Fibroblast of lung (primary cell): ENCODE data around the gene YTHDC1. TPM values are rescaled to one million over a fixed set of nuclear protein-coding genes. Genes with fewer than 3 reads are reported as not detected.

ENCODE experiments used
- DNase-seq, 2 donors: peaks; one replicate each; pipeline versions ENCODE4 v3.0.0 to v3.0.0-alpha.2; 2010; ENCODE audit warnings: low read depth in 2 of 2
- H2AFZ ChIP-seq: 2 replicates; pipeline ENCODE4 v1.5.1; 2012; ENCODE audit warnings: low read length, control low read depth, inconsistent platforms
- H3K27ac ChIP-seq: 2 replicates; pipeline ENCODE4 v1.5.1; 2011; ENCODE audit warnings: low read length, control low read depth; ENCODE audit not compliant: insufficient read depth
- H3K27me3 ChIP-seq: 2 replicates; pipeline ENCODE4 v1.5.1; 2011; ENCODE audit warnings: mild to moderate bottlenecking, low read length; ENCODE audit not compliant: control insufficient read depth, insufficient read depth
- H3K36me3 ChIP-seq: 2 replicates; pipeline ENCODE4 v1.5.1; 2011; ENCODE audit warnings: low read length; ENCODE audit not compliant: control insufficient read depth, insufficient read depth
- H3K4me1 ChIP-seq: 2 replicates; pipeline ENCODE4 v1.5.1; 2011; ENCODE audit warnings: low read length; ENCODE audit not compliant: control insufficient read depth, insufficient read depth; ENCODE audit errors: extremely low read depth
- H3K4me2 ChIP-seq: 2 replicates; pipeline ENCODE4 v1.5.1; 2011; ENCODE audit warnings: low read length, control low read depth; ENCODE audit not compliant: insufficient read depth; ENCODE audit errors: extremely low read depth
- H3K4me3 ChIP-seq, 4 experiments: fragments of 200-600 bp in 1 of 4; sonication (generic) in 1 of 4; replicated peaks in 1 of 4; 2 replicates each; pipeline ENCODE4 v1.5.1; 2011 to 2016; ENCODE audit warnings: low read length in 4 of 4, low read depth in 3 of 4, mild to moderate bottlenecking in 3 of 4, control low read depth in 2 of 4, inconsistent platforms in 1 of 4, mixed read lengths in 1 of 4; ENCODE audit not compliant: insufficient read depth in 1 of 4; ENCODE audit errors: control extremely low read depth in 1 of 4
- H3K79me2 ChIP-seq: 2 replicates; pipeline ENCODE4 v1.5.1; 2012; ENCODE audit warnings: mild to moderate bottlenecking, low read length, inconsistent platforms; ENCODE audit not compliant: control insufficient read depth, insufficient read depth
- H3K9ac ChIP-seq: 2 replicates; pipeline ENCODE4 v1.5.1; 2011; ENCODE audit warnings: mild to moderate bottlenecking, low read length, control low read depth; ENCODE audit not compliant: insufficient read depth
- H3K9me3 ChIP-seq: 2 replicates; pipeline ENCODE4 v1.5.1; 2012; ENCODE audit warnings: low read depth, low read length; ENCODE audit not compliant: control insufficient read depth, insufficient read depth
- H4K20me1 ChIP-seq: 2 replicates; pipeline ENCODE4 v1.5.1; 2011; ENCODE audit warnings: low read length; ENCODE audit not compliant: control insufficient read depth, insufficient read depth; ENCODE audit errors: extremely low read depth
- CTCF ChIP-seq, 2 donors: IDR thresholded peaks in 1 of 2; conservative IDR thresholded peaks in 1 of 2; 1 replicate in 1 of 2; 2 replicates in 1 of 2; pipeline ENCODE4 v1.5.1; 2011 to 2012; ENCODE audit warnings: low read length in 2 of 2, control low read depth in 1 of 2, inconsistent platforms in 1 of 2, low read depth in 1 of 2, mild to moderate bottlenecking in 1 of 2
- EZH2 ChIP-seq: IDR thresholded peaks from 2 replicates; pipeline ENCODE4 v1.5.1; 2012; ENCODE audit warnings: low read length, control low read depth, mild to moderate bottlenecking; ENCODE audit errors: missing control alignments
- polyA minus RNA-seq: library from RNA; depleted of rRNA, polyadenylated mRNA; stranded (reverse); fragments of >200 nt; gene quantifications from 2 replicates; pipeline ENCODE4 v1.2.3, GENCODE V29; 2011; ENCODE audit warnings: low replicate concordance
- polyA plus RNA-seq, 2 donors: library from polyadenylated mRNA; depleted of rRNA in 1 of 2; stranded (reverse) in 1 of 2; unstranded in 1 of 2; fragments of >200 nt; gene quantifications; 2 replicates each; pipeline ENCODE4 v1.2.1, GENCODE V29; 2011 to 2012; ENCODE audit warnings: missing spikeins in 1 of 2
- total RNA-seq: library from RNA; depleted of rRNA; stranded (reverse); fragments of >200 nt; gene quantifications from 2 replicates; pipeline ENCODE4 v1.2.1, GENCODE V29; 2014

Gene YTHDC1
- 38.5 and 47.6 TPM in 2 replicates for total RNA-seq
- 34.6 and 35.3 TPM in 2 replicates for polyA plus RNA-seq
- 33.5 and 34.6 TPM in 2 replicates for polyA plus RNA-seq (2012)
- polyA minus RNA-seq: 4.5 and 7.7 TPM in 2 replicates

- peaks cover 3% of the 10 kb centered on the region for H4K20me1 ChIP-seq
- H3K4me1 ChIP-seq: no peaks in the 10 kb centered on the region
- H3K27me3 ChIP-seq: no peaks in the 10 kb centered on the region
- H3K27ac ChIP-seq: peak within 1 kb of the TSS; percentile 100
- H2AFZ ChIP-seq: peak within 1 kb of the TSS; percentile 99
- peak within 1 kb of the TSS; percentile 63 to 94 (median 89) for H3K4me3 ChIP-seq
- H3K9me3 ChIP-seq: no peaks in the 10 kb centered on the region
- peak within 1 kb of the TSS; percentile 91 for H3K4me2 ChIP-seq
- peak within 1 kb of the TSS; percentile 99 for H3K9ac ChIP-seq
- DNase-seq: peak; percentile 96
- H3K79me2 ChIP-seq: peaks cover 50% of the 10 kb centered on the region
- no peak for TF ChIP-seq EZH2
- no peak for TF ChIP-seq CTCF (conservative IDR thresholded peaks at IDR 0.05 in 1 of 2, IDR thresholded peaks at IDR 0.05 in 1 of 2; ENCODE audit: low read depth in 1 of 2, low read length in 2 of 2)
- no peaks in the 10 kb centered on the region for H3K36me3 ChIP-seq
These were observed at the start of gene YTHDC1 for GRCh38 chr4:68349649-68350360. Gene YTHDC1, minus strand, starts transcription at chr4:68350090. Its CDS starts 337 bp downstream, at chr4:68349753.

GRCh38 chr4:68399306-68399705, 49.4 kb upstream of the YTHDC1 start:
- no peak overlapping the region for H3K27ac ChIP-seq
- H3K36me3 ChIP-seq: no peaks in the 10 kb centered on the region

DNA sequence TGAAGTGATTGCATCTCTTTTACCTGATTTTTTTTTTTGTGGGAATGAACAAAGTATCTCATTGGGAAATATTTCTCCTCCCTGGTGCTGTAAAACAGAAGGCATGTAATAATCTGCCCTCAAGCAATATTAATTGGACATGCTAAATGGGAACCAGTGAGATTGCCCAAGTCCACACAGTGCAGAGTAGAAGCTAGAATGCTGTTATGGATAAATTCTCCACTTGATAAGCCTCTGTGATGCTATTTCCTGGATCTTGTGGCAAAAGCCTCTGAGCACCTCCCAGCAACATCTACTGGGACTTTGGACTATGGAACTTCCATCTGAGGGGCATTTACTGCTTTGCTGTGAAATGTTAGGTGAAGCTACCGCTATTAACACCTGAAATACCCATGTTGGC, 46.9 kb upstream of the YTHDC1 start:
- TF ChIP-seq CTCF (conservative IDR thresholded peaks at IDR 0.05 in 1 of 2, IDR thresholded peaks at IDR 0.05 in 1 of 2; ENCODE audit: low read depth in 1 of 2, low read length in 2 of 2): no peak
- no peak for TF ChIP-seq EZH2
- no peak overlapping the region for H3K9ac ChIP-seq
- H3K4me3 ChIP-seq: no peak overlapping the region
- no peak for DNase-seq
- H3K36me3 ChIP-seq: no peaks in the 10 kb centered on the region
- no peaks in the 10 kb centered on the region for H3K9me3 ChIP-seq
- no peak overlapping the region for H3K27ac ChIP-seq
- H3K4me1 ChIP-seq: no peaks in the 10 kb centered on the region
- no peaks in the 10 kb centered on the region for H3K27me3 ChIP-seq
- H3K79me2 ChIP-seq: no peaks in the 10 kb centered on the region
- no peak overlapping the region for H2AFZ ChIP-seq
- no peak overlapping the region for H3K4me2 ChIP-seq
- no peaks in the 10 kb centered on the region for H4K20me1 ChIP-seq

More at GRCh38 chr4:68399306-68399705, 49.4 kb upstream of the YTHDC1 start:
- Histone ChIP-seq H3K9me3 (no peaks in the 10 kb centered on the region), H3K27me3 (no peaks in the 10 kb centered on the region), H3K4me3 (no peak overlapping the region), H3K4me2 (no peak overlapping the region), H4K20me1 (no peaks in the 10 kb centered on the region), H3K4me1 (no peaks in the 10 kb centered on the region), H3K79me2 (no peaks in the 10 kb centered on the region), H2AFZ (no peak overlapping the region), H3K9ac (no peak overlapping the region)
- DNase-seq: no peak
- TF ChIP-seq EZH2 (no peak), CTCF (conservative IDR thresholded peaks at IDR 0.05 in 1 of 2, IDR thresholded peaks at IDR 0.05 in 1 of 2; ENCODE audit: low read depth in 1 of 2, low read length in 2 of 2) (no peak)
